Measurements from ENCODE around the gene CD96.
"Not testable (repeated sequence)": the region's sequence is repeated elsewhere in the genome, so short reads cannot be mapped to it uniquely, and the experiment has no call there.

The CD96 gene

DNA sequence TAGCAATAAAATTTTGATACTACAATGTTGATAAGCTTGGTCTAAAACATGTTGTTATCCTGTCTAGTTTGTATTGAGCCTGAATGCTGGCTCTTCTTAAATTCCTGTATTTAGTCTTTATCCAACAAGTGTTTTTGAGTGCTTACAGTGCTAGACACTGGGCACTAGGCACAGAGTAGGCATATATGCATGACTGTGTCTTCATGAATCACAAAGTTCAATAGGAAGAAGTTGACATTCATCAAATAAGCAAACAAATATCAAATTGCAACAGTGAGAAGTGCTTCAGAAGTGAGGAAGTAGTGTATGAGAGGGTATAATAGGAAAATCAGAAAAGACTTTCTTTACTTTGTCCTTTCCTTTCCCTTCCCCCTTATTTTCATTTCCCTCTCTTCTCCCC lies 6.8 kb downstream of the CD96 start:
- in situ Hi-C loops (cut with MboI; ENCODE audit: low sequenced_read_pairs): no loop called here

DNA sequence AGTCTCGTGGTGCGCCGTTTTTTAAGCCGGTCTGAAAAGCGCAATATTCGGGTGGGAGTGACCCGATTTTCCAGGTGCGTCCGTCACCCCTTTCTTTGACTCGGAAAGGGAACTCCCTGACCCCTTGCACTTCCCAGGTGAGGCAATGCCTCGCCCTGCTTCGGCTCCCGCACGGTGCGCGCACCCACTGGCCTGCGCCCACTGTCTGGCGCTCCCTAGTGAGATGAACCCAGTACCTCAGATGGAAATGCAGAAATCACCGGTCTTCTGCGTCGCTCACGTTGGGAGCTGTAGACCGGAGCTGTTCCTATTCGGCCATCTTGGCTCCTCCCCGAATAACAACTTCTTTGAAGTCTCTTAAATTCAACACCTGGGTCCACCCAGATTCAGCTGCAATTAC lies 19.9 kb downstream of the CD96 start:
- in situ Hi-C loops (cut with MboI; ENCODE audit: low sequenced_read_pairs): not testable (repeated sequence)

- in situ Hi-C loops (cut with MboI; ENCODE audit: low sequenced_read_pairs): no loop called here
Observed at GRCh38 chr3:111566844-111567243, 24.8 kb downstream of the CD96 start.

DNA sequence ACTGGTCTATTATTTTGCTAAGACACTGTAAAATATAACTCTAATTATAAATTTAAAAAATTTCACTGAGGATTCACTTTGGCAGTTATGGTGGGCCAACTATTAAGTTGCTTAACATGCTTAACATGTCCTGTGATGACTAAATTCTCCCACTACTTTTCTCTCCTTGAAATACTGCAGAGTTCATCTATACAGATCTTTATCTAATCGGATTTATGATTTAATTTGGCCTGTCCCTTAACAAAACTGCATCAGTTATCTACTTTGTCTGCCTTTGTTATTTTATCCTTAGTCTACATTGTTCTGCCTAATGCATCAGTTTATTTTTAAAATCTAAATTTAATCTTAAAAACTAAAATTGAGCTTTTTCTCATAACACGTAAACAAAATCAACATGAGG lies 26.4 kb downstream of the CD96 start:
- in situ Hi-C loops (cut with MboI; ENCODE audit: low sequenced_read_pairs): no loop called here

- in situ Hi-C loops (cut with MboI; ENCODE audit: low sequenced_read_pairs): no loop called here
Observed at GRCh38 chr3:111568911-111569310, 26.9 kb downstream of the CD96 start.

GRCh38 chr3:111570404-111571030 lies 28.5 kb downstream of the CD96 start:
- in situ Hi-C loops (cut with MboI; ENCODE audit: low sequenced_read_pairs): no loop called here

DNA sequence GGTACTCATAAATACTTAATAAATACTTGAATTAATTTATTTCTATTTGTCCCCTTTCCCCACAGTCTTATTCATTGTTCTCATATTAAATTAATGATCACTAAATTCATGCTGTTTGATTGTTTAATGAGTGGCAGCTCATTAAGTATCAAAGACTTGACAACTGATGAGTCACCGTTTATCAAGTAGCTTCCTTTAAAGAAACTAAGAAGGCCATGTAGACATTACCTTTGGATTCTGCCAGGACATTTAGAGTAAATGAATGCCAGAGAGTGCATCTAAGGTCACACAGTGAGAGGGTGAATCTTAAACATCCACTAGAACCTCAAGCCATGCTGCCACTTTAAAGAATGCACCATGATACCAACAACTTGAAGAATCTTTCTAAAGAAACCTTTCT lies 29.3 kb downstream of the CD96 start:
- in situ Hi-C loops (cut with MboI; ENCODE audit: low sequenced_read_pairs): no loop called here

DNA sequence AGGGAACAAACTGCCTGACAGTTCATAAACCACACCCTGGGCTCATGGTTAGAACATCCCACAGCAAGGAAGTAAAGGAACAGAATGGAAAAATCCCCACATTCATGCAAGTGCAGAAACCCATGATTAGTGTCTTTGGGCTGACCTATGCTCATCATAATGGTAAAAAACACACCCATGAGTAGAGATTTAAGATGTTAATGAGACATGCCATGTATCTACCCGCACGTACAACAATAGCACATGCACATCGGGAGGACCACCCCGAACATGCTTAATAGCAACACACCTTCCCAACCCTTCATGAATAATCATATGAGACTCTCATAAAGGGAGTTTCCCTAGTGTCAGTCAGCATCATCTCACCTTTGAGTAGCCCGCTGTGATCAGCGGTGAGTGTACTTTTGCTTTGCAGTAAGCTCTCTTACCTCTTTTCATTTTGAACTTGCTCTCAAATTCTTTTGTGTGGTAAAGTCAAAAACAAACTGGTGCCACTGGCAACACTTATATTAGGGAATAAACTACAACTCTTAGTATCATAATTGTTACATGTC lies 30.0 kb downstream of the CD96 start:
- in situ Hi-C loops (cut with MboI; ENCODE audit: low sequenced_read_pairs): no loop called here

DNA sequence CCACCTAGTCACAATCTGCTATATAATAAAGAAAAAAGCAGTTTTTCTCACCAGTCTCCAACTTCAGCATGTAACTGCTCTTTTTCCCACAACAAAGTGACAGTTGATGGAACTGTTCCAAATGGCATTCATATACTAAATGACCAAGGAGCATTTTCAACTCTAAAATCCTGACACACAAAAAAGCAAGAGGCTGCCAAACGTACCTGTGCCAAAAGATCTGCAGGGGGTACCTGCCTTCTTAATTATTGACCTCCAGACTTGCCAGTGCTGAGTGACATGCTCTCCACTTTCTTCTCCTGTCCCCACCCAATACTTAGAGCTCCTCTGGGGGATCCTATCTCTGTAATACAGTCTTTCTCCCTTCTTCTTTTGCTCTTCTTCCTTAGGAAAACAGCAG lies 35.1 kb downstream of the CD96 start:
- in situ Hi-C loops (cut with MboI; ENCODE audit: low sequenced_read_pairs): no loop called here

DNA sequence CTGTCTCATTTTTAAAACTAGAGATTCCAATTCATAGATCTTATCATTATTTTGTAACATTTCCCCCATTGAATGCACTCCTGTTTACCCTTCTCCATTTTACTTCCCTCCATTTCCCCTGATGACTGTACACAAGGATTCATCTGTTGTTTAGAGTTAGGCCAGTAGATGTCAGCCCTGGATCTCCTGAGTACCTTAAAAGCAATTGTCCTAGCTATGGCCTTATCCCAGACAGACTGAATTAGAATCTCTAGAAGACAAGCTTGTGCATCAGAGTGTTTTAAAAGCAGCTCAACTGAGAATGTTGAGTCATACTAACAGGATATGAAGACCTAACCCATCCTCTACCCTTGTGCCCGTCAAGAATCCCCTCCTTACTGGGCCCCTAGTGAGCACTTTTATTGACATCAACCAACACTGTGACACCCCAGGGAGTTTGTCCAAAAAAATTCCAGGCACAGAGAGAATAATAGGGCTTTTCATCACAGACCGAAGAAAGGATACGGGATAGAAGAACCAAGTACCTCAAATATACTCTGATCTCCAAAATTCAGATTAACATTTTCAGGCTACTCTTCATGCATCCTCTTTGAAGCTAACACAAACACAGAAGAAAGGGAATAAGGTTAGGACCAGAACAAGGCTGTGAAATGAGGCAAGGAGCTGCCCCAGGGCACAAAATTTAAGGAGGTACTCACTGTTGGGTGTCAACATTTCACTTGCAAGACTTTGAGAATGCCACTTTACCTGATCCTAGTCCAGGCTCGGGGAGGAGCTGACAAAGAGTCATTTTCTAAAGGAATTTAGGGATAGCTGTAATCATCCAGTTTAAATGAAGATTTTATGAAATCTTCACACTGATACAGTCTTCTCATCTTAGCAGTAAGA lies 36.0 kb downstream of the CD96 start:
- in situ Hi-C loops (cut with MboI; ENCODE audit: low sequenced_read_pairs): no loop called here

- in situ Hi-C loops (cut with MboI; ENCODE audit: low sequenced_read_pairs): no loop called here
Observed at GRCh38 chr3:111578867-111579266, 36.9 kb downstream of the CD96 start.

GRCh38 chr3:111579495-111579894 lies 37.5 kb downstream of the CD96 start:
- in situ Hi-C loops (cut with MboI; ENCODE audit: low sequenced_read_pairs): no loop called here

DNA sequence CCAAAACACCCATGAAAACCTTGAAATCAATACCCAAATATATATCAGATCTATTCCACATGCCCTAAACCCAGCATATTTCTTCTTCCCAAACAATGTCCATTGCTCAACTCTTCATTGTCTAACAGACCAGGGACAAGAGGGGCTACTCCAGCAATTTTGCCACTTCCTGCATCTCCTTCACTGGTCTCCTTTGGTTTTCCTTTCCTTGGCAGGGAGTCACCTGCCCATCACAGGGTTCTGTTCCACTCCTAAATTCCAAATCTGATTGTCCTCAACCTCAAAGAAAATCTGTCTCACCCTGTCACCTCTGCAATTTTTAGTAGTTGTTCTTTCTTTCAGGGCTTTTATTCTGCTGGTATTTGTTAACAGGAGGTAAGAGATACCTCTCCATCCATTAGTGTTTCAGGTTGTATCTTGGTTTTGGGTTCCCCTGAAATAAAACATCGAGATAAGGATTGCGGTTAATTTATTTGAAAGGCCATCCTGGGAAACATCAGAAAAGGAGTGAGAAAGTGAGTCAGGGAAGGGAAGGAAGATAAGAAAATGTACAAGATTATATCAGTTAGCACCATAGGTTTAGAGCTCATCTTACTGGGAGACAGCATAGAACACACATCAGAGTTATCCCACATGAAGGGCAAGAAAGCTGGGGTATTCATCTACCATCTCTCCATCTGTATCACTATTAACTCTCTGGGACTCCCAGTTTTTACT lies 39.6 kb downstream of the CD96 start:
- in situ Hi-C loops (cut with MboI; ENCODE audit: low sequenced_read_pairs): no loop called here

DNA sequence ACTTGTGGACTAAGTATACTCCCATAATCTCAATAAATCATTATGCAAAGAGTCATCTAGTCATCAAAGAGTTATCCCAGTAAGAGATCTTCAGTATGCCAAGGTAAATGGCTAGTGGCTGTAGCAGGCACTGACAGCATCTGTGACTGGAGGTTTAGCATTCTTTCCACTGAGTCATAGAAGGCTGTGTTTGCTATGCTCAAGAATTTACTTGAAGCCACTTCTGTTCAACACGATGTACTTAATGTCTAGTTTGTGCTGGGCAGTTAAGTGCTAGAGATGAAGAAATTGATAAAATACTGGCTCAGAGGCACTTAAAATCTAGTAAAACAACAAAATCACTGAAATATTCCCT lies 40.1 kb downstream of the CD96 start:
- in situ Hi-C loops (cut with MboI; ENCODE audit: low sequenced_read_pairs): no loop called here

GRCh38 chr3:111584744-111585143 lies 42.7 kb downstream of the CD96 start:
- in situ Hi-C loops (cut with MboI; ENCODE audit: low sequenced_read_pairs): no loop called here

DNA sequence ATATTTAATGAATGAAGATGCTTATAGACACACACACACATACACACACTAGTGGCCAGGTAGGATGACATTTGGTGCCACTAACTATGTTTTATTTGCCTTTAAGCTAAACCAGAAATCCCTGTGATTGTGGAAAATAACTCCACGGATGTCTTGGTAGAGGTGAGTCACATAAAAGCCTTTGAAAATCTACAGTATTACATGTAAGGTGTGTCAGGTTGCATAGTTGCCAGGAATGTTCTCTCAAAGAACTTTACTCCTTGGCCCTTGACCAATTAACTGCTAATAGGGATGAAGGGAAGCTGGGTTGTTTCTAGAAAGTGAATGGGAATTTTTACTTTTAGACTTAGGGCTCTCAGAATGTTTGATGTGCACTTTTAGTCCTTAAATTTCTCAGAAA lies 43.2 kb downstream of the CD96 start:
- in situ Hi-C loops (cut with MboI; ENCODE audit: low sequenced_read_pairs): no loop called here

- in situ Hi-C loops (cut with MboI; ENCODE audit: low sequenced_read_pairs): no loop called here
Observed at GRCh38 chr3:111588527-111588926, 46.5 kb downstream of the CD96 start.

DNA sequence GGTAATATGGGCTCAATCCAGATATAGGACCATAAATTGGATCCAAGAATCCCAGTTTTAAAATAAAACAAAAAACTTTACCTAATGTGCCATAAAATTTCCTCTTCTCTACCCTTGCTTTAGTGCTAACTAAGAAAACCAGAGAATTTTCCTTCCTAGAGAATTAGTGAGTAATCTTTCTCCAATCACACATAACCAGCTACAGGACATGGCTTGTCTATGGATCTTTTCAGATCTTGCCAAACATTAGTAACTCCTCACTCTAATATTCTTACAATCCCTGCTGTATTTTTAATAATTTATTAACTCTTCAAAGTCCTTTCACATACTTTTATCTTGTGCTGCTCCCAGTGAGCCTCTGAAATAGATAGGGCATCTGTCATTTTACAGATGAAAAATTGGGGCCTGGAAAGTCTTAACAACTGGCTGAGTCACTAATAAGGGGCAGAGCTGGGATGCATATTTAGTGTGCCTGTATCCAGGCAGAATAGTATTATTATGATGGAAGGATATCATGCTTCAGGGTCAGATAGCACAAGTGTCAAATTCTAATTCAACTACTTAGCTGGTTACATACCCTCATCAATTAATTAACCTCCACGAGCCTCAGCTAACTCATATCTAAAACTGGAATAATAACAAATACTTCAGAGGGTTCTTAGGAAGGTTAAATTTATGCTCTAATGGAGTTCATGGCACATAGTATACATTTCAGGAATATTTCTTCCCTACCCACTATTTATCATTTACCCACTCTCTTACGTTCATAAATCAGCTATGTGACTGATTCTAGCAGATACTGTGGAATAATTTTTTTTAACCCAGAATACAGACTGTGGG lies 47.5 kb downstream of the CD96 start:
- in situ Hi-C loops (cut with MboI; ENCODE audit: low sequenced_read_pairs): no loop called here

GRCh38 chr3:111590143-111590491 lies 48.1 kb downstream of the CD96 start:
- in situ Hi-C loops (cut with MboI; ENCODE audit: low sequenced_read_pairs): no loop called here

- in situ Hi-C loops (cut with MboI; ENCODE audit: low sequenced_read_pairs): no loop called here
Observed at GRCh38 chr3:111591555-111591954, 49.6 kb downstream of the CD96 start.

- in situ Hi-C loops (cut with MboI; ENCODE audit: low sequenced_read_pairs): no loop called here
Observed at GRCh38 chr3:111592143-111592542, 50.1 kb downstream of the CD96 start.

Measured in HL-60/S4 treated with retinoic acid at 250 ng/mL for 4 days and 3 days (cell line).